Rectal smooth muscle tissue (tissue), 1 donor: ENCODE results near the gene CAMK2G.

Source experiments
- H3K27ac ChIP-seq: one replicate; pipeline ENCODE4 v1.7.0; 2013; ENCODE audit warnings: low read depth, low read length, inconsistent platforms
- H3K27me3 ChIP-seq: one replicate; pipeline ENCODE4 v1.7.0; 2013; ENCODE audit warnings: low read length; ENCODE audit not compliant: control insufficient read depth, insufficient read depth
- H3K36me3 ChIP-seq: one replicate; pipeline ENCODE4 v1.7.0; 2013; ENCODE audit warnings: low read length; ENCODE audit not compliant: control insufficient read depth, insufficient read depth
- H3K4me1 ChIP-seq: one replicate; pipeline ENCODE4 v1.7.0; 2013; ENCODE audit warnings: low read length; ENCODE audit not compliant: control insufficient read depth, insufficient read depth
- H3K4me3 ChIP-seq: one replicate; pipeline ENCODE4 v1.7.0; 2013; ENCODE audit warnings: low read length
- H3K9ac ChIP-seq: one replicate; pipeline ENCODE4 v1.7.0; 2013; ENCODE audit warnings: low read length

Gene CAMK2G

DNA sequence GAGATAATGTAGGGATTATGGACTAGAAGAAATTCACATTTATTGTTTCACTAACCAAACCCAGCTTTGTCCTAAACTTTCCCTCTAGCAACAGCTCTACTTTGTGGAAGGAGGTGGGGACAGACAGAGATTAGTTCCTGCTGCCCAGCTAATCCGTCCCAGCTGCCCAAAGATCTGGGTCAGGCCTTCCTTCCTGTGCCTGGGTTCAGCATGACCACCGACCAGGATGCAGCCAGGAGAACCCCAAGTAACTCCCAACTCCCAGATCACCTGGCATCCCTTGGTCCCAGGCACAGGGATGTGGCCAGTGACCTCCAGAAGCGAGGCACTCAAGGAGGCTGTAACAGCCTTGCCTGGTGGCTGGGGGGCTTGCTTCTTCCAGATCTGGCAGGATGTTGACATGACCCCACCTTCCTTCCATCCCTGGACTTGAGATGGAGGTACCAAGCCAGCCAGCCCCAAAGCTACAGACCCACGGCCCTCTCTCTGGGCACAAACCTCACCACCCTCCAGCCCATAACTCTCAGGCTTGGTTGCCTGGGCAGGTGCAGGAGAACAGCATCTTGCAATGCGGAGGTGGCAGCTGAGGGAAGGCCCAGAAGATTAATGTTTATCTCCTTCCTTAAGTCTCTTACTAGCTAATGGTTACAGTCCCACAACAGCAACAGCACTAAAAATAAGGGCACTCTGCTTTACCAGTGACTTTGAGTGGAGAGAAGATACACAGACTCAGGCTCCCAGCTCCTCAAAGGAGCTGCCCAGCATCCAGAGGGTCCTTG is 11.1 kb downstream of the CAMK2G start:
- Histone ChIP-seq H3K4me1 (peaks cover 26% of the 10 kb centered on the region), H3K36me3 (peaks cover 25% of the 10 kb centered on the region), H3K27ac (no peak overlapping the region), H3K27me3 (no peaks in the 10 kb centered on the region), H3K9ac (no peak overlapping the region), H3K4me3 (no peak overlapping the region)

DNA sequence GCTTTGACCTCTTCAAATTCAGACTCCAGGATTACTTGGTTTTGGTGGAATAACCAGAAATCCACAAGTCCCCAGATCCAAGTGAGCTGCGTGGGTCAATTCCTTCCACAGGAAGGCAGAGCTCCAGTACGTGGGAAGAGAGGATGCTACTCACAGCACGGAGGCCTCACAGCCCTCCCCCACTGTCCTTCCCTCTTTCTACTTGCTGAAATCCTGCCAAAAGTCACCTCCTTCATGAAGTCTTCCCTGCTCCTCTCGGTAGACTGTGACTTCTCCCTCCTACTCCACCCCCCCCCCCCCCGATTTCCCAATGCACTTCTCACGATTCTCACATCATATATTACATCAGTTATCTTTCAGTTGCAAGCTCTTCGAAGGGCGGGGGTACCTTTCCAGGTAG is 12.3 kb downstream of the CAMK2G start:
- H3K4me3 ChIP-seq: no peak overlapping the region
- H3K36me3 ChIP-seq: peaks cover 26% of the 10 kb centered on the region
- no peak overlapping the region for H3K9ac ChIP-seq
- no peak overlapping the region for H3K27ac ChIP-seq
- no peaks in the 10 kb centered on the region for H3K27me3 ChIP-seq
- H3K4me1 ChIP-seq: peaks cover 30% of the 10 kb centered on the region

DNA sequence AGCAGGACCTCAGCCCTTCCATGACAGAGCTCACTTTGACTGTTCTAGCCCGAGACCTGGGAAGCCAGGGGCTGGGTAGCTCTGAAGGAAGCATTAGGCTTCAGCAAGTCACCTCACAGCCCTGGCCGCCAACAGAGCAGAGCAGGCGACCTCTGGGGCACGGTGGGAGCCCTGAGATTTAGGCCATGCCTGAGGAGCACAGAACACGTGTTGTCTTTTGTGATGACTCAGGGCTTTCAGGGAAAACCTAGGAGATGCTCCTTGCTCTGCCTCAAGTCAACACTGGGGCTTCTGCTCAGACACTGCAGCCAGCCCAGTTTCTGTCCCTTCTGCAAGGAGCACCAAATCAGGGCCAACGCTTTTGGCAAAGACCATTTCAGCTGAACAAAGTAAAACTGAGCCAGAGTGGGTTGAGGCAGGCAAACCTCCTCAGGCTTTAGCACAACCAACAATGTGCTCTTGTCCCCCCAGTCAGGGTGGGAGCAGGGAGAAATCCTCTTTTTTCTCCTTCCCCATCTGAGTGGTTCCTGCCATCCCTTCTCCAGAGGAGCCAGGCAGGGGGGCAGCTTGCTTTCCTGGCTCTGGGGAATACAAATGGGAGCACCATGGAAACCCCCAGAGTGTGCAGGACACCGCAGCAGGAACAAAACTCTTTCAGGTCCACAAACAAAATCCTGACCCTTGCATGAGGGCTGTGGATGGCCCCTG is 14.4 kb downstream of the CAMK2G start:
- no peak overlapping the region for H3K4me3 ChIP-seq
- peaks cover 33% of the 10 kb centered on the region for H3K36me3 ChIP-seq
- H3K27ac ChIP-seq: peak overlapping the region; percentile 21
- H3K9ac ChIP-seq: no peak overlapping the region
- peaks cover 30% of the 10 kb centered on the region for H3K4me1 ChIP-seq
- no peaks in the 10 kb centered on the region for H3K27me3 ChIP-seq

DNA sequence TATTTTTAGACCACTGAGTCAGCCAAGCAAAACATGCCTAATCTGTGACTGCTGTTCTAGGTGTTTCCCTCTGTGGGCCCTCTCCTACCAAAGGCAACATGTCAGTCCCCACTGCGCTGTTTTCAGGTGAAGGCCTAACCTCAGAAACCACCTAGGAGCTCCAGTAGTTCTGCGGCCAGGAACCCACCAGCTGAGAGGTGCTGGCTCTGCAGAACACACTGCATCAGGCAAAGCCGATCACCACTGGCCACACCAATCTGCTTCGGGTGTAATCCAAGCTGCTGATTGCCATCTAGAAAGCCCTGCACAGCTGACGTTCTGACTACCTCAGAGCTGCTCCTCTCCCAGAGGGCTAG is 14.9 kb downstream of the CAMK2G start:
- Histone ChIP-seq H3K27me3 (no peaks in the 10 kb centered on the region), H3K9ac (no peak overlapping the region), H3K36me3 (peaks cover 33% of the 10 kb centered on the region), H3K4me1 (peaks cover 34% of the 10 kb centered on the region), H3K27ac (peak overlapping the region; percentile 11), H3K4me3 (no peak overlapping the region)

DNA sequence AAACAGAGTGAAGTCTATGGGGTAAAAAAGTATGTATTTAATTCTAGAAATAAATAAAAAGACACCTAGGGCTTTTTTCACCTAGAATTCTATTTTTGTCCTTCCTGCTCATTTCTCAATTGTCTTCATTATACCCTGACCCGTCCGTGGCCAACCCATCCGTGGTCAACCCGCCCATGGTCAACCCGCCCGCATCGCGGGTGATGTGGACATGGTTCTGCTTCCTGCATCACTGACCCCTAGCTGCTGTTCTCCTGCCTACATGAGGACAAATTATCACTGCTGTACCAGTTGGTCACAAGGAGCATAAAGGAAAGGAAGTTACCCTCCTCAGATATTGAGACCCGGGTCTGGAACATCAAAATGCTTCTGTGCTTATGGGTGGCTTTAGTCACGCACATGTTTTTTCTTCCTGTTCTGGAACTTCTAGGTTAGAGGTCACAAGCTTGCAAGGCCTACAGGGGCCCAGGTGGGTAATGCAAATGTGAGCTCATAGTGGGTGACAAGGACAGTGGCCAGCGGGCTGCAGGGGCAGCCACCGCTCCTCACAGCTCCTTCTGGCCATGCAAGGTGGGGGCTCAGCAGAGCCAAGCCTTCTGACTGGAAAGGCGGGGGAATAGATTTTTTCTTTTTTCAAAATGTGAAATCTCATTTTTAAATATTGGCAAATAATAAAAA is 15.5 kb downstream of the CAMK2G start:
- H3K4me1 ChIP-seq: peaks cover 39% of the 10 kb centered on the region
- H3K27ac ChIP-seq: peak overlapping the region; percentile 27
- H3K4me3 ChIP-seq: no peak overlapping the region
- H3K27me3 ChIP-seq: no peaks in the 10 kb centered on the region
- peaks cover 30% of the 10 kb centered on the region for H3K36me3 ChIP-seq
- no peak overlapping the region for H3K9ac ChIP-seq

DNA sequence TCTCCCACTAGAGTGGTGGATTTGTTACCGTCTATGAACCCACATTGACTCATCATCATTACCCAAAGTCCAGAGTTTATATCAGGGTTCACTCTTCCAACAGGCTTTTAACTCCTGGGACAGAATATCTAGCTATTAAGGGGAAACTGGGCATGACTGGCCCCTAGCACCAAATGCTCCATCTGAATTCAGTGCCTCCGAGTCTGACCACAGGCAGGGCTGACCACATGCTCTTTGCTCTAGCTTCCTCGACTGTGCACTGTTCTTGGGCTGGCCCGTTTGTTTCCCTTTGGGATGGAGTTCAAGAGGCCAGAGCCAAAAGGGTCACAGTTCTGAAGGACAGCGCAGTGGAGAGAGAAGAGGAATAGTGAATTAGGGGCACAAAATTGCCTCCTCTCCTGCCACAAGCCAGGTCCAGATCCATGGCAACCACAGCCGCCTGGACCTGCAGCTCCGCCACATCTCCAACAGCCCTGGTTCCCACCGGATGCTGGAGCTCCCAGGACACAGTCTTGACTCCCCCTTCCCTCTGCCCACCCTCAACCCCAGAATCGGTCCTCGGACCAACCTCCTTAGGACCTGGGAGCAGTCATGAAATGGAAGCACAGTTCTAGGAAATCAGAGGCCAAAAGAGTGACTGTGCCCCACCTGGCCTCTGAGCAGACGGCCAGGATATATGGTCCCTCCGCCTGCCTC is 16.2 kb downstream of the CAMK2G start:
- Histone ChIP-seq H3K9ac (no peak overlapping the region), H3K27ac (peak overlapping the region; percentile 62), H3K27me3 (no peaks in the 10 kb centered on the region), H3K4me3 (no peak overlapping the region), H3K4me1 (peaks cover 46% of the 10 kb centered on the region), H3K36me3 (peaks cover 35% of the 10 kb centered on the region)

DNA sequence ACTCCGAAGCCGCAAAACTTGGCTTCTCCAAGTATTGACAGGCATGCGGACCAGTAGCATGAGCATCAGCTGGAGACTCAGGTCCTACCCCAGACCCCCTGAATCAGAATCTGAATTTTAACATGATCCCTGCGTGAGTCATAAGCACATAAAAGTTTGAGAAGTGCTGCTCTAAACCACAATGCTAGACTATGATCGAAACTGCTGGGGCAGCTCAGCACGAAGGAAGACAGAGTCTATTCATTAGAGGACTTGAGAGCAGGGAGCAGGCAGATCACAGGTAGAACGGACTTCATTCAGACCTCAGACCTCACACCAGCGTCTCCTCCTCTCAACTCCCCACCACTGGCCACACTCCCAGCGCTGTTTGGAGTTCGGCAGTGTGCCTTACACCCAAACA is 16.9 kb downstream of the CAMK2G start:
- no peak overlapping the region for H3K4me3 ChIP-seq
- no peak overlapping the region for H3K9ac ChIP-seq
- peaks cover 49% of the 10 kb centered on the region for H3K4me1 ChIP-seq
- peak overlapping the region; percentile 62 for H3K27ac ChIP-seq
- H3K36me3 ChIP-seq: peaks cover 40% of the 10 kb centered on the region
- no peaks in the 10 kb centered on the region for H3K27me3 ChIP-seq

DNA sequence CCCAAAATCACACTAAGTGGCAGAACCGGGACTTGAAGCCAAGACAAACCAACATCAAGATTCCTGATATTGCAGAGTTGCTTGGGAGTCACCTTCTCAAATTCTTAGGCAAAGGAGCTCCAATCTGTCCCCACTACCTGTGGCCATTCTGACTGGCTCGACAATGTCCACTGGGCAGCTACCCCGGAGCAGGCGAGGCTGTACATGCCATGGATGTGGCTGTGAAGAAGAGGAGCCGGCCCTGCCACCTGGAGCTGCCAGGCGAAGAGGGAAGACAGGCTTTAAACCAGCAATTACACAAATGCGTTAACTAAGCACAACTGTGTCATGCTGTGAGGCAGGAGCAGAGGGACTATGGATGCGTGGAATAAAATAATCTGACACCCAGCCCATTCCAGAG is 18.1 kb downstream of the CAMK2G start:
- no peak overlapping the region for H3K4me3 ChIP-seq
- H3K27me3 ChIP-seq: no peaks in the 10 kb centered on the region
- H3K27ac ChIP-seq: peak overlapping the region; percentile 62
- peaks cover 45% of the 10 kb centered on the region for H3K36me3 ChIP-seq
- peaks cover 56% of the 10 kb centered on the region for H3K4me1 ChIP-seq
- H3K9ac ChIP-seq: no peak overlapping the region

DNA sequence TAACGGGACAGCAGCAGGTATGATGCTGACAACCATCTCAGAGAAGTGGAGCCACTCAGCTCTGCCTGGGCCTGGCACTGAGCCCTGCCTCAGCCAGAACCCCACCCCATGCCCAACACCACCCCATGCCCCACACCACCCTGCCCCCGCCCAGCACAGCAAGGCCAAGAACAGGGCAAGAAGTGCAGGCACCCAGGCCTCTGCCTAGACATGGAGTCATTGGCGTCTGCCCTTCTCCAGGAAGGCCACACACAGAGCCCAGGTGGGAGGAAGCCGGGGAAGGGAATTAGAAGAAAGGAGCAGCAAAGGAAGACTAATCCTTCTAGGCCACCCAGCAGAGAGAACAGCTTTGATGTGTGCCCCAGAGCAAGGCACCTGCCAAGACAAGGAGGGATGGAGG is 18.9 kb downstream of the CAMK2G start:
- no peak overlapping the region for H3K9ac ChIP-seq
- H3K4me1 ChIP-seq: peaks cover 60% of the 10 kb centered on the region
- H3K27ac ChIP-seq: peak overlapping the region; percentile 62

DNA sequence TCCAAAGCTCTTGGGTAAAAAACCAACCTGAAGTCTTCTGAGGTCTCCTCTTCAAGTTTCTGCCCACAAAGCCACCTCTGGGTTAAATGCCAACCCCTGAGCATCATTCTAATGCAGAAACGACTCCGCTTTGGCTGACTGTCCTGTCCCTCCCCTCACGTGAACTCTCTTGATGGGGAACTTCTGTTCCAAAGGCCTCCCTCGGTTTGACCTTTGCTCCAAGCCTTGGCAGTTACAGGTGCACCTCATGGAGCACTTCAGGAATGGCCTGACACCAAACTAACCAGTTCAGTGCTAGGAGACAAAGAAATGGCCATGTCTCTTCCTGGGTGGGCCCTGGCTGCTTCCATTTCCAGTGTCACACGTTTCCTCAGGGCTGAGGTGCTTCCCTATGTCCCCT is 20.0 kb downstream of the CAMK2G start:
- no peak overlapping the region for H3K4me3 ChIP-seq
- peak overlapping the region; percentile 97 for H3K27ac ChIP-seq
- H3K4me1 ChIP-seq: peaks cover 65% of the 10 kb centered on the region
- no peak overlapping the region for H3K9ac ChIP-seq
- H3K36me3 ChIP-seq: peaks cover 32% of the 10 kb centered on the region
- H3K27me3 ChIP-seq: no peaks in the 10 kb centered on the region

More for the DNA sequence above, 18.9 kb downstream of the CAMK2G start:
- Histone ChIP-seq H3K27me3 (no peaks in the 10 kb centered on the region), H3K36me3 (peaks cover 42% of the 10 kb centered on the region), H3K4me3 (no peak overlapping the region)

DNA sequence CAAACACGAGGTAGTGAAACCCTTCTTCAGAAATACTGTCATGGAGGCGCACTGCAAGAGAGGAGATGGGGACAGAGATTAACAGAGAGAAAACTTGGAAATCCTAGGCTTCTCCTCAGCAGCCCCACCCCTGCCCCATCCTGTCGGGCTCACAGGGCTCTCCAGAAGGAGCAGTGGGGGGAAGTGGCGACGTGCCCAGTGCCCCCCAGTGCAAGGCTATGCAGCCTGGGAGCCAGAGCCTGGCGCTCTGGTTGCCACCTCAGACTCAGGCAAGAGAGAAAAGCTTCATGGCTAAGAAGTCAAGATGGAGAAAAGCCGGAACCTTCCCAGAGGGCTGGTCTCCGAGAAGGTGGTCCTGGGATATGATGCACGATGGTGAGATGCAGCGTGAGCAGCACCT is 21.2 kb downstream of the CAMK2G start:
- peaks cover 67% of the 10 kb centered on the region for H3K4me1 ChIP-seq

DNA sequence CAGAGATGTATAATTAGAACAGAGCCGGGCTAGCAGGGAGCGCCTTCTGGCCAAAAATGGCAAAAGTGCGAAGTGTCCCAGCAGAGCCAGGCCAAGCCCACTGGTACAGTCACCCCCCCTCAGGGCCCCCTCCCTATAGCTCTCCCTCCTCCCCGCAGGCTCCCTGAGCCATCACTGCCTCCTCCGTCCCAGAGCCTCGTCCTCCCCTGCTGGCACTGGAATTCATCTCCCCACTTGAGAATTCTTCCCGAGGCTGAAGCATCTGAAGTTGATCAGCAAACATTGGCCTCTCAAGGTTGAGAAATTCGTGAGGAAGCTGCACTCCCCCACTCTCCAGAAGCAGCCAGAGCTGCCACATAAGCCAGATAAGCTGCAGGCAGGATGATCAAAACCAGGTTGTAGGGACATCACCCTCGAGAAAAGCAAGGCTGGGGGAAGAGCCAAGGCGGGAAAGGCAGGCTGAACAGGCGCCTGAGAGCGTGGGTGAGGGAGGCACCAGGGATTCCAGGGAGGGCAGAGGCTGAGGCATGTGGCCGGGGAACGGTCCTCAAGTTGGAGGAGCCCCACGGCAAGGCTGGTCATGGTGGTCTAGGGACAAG is 23.4 kb downstream of the CAMK2G start:
- H3K27ac ChIP-seq: peak overlapping the region; percentile 97
- H3K27me3 ChIP-seq: no peaks in the 10 kb centered on the region
- H3K4me1 ChIP-seq: peaks cover 53% of the 10 kb centered on the region
- peaks cover 43% of the 10 kb centered on the region for H3K36me3 ChIP-seq
- H3K4me3 ChIP-seq: no peak overlapping the region
- no peak overlapping the region for H3K9ac ChIP-seq

More for the DNA sequence above, 21.2 kb downstream of the CAMK2G start:
- Histone ChIP-seq H3K4me3 (no peak overlapping the region), H3K9ac (no peak overlapping the region), H3K27ac (peak overlapping the region; percentile 97), H3K27me3 (no peaks in the 10 kb centered on the region), H3K36me3 (peaks cover 34% of the 10 kb centered on the region)
